MV-4-11 (cell line): ENCODE measurements around the gene NUDCD3.
A peak's percentile ranks its signal among the peaks of the same experiment; 100 is the strongest.

Experiments used
- DNase-seq: peaks from one replicate; lab custom pipeline; 2025; lab: John Stamatoyannopoulos, UW

Gene NUDCD3

DNA sequence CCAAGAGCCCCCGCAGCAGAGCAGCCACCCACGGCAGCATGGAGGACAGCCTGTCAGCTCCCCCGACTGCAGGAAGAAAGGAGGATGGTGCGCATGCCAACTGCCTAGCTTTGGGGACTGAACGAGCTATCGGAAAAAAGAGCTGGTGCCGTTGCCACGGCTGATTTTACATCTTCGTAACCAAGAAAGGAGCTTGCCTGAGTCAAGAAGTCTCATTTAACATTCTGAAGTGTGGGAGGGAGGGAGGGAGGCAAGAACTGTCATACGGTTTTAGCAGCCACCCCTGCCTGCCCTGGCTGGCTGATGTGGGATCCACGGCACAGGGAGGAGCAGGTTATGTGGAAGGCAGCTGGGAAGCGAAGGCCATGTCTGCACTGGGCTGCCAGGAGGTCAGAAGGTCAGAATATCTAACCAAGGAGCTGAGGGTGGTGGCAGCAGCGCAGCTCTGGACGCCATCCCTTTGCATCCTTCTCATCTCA is 90.4 kb downstream of the NUDCD3 start:
- DNase-seq, result no peak

DNA sequence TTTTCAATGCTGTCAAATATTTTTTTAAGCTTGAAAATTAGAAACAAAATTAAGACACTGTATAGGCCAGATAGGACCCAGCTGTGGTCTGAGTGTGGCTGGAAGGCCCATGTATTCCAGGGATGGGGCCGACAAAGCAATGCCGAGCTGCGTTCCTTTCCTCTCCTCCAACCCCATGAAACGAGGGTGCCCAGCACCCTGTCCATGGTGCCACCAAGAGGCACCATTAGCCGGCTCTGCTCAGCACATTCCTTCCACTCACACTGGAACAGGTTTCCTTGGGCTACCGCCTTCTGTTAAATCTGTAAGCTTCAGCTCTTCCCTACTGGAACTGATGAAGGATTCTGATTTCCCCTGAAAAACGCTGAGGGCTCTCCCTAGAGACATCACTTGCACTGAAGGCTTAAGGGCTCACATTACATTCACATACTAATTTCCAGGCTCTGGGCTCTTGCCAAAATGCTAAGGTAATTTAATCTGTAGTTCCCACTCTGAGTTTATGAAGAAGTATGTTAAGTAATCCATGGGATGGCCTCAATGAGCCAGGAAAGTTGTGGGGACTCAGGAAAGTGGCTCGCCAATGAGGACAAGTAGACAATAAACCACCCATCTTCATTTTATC is 91.4 kb downstream of the NUDCD3 start:
- no peak for DNase-seq

DNA sequence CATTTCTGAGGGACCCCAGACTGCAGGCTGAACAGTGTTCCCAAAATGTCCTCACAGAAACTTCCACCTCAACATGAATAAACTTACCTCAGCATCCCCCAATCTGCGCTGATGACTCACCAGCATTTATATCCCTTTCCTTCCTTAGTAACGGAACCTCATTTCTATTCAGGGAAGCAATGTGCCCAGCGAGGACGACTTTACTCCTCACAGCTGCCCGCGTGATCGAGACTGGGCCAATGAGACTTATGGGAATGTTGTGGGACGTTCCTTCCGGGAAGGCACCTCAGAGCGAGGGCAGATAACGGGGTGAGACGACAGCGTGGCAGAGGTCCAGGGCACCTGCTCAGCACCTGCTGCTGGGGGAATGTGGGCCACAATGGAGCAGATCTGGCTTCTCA is 91.9 kb downstream of the NUDCD3 start:
- no peak for DNase-seq

DNA sequence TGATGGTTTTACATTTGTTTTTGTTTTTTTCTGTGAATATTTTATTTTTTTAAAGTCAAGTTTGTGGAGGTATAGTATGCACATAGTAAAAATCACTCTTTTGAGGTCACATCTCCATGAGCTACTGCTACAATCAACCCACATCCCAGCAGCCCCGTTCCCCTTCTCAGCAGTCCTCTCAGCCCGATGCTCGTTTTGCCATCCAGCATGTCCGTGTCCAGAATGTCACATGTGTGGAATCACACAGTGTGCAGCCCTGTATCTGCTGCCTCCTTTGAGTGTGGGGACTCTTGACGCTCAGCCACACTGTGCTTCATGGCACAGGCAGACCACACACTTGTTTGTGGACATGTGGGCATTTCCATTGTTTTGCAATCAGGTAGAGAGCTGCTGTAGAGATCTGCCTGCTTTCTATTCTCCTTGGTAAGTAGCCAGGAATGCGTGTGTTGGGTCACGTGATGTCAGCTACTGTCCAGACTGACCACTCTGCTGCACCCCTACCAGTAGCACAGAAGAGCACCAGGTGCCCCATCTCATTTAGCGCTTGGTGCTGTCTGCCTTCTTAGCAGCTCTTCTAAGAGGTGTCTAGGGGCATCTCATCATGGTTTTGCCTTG is 93.4 kb downstream of the NUDCD3 start:
- DNase-seq, result peak; percentile 51

DNA sequence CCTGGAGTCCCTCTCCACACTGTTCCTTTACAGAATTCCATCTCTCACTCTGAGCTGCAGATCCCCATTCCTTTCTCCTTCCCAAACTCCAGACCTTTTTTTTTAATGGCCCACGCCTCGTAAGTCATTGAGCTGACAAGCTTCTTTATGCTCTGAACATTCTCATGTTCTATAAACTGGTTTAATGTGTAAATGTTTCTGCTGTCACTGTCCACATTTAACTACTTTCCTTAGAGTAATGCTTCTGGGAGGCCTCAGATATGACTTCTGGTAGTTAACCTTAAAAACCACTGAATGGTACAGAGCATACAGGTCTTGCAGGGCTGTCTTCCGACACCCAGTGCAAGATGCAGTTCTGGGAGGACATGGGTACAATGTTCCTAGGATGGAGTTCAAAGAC is 94.0 kb downstream of the NUDCD3 start:
- no peak for DNase-seq

DNA sequence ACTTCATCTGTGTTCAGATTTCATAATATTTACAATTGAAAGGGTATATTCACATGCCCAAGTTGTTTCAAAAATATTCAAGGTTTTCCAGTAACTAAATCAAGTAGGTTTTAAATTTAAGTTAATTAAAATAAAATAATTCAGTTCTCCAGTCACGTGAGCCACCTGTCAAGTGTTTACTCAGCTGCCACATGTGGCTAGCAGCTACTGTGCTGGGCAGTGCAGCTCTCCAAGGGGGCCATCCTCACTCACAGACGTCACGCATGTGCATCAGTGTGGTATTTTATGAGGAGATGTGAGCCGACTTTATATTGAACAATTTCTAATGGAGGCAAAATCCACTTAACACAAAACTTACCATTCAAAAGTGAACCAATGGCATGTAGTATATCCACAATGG is 95.4 kb downstream of the NUDCD3 start:
- DNase-seq, result no peak

DNA sequence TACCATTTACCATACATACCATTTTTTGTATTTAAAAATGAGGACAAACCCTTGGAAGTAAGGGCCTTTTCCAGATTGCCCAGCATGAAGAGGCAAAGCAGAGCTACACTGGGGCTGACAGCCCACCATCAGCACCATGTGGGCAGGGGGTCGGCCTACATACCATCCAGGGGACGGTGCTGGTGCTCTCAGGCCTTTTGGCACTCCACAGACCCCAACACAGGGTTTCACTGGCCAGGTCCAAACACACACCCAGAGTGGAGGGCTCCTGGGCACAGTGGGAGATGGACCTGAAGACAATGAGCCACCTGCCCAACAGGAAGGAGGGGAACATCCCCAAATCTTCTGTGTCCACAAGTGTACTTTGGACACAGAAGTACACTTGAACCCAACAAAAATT is 95.8 kb downstream of the NUDCD3 start:
- no peak for DNase-seq

DNA sequence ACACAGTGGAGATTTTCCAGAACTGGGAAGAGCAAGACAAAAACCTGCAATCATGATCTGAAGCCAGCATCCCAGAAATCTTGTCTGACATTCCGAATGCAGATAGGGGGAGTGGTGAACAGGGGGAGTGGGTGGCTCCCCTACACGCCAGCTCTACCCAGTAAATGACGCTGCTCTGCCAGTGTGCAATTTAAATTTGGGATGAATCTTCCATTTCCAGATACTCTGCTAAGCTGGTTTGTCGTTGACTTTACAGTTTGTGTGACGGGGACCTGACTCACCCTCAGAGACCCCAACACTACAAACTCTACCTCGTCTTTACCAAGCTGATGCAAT is 96.4 kb downstream of the NUDCD3 start:
- DNase-seq, result no peak

DNA sequence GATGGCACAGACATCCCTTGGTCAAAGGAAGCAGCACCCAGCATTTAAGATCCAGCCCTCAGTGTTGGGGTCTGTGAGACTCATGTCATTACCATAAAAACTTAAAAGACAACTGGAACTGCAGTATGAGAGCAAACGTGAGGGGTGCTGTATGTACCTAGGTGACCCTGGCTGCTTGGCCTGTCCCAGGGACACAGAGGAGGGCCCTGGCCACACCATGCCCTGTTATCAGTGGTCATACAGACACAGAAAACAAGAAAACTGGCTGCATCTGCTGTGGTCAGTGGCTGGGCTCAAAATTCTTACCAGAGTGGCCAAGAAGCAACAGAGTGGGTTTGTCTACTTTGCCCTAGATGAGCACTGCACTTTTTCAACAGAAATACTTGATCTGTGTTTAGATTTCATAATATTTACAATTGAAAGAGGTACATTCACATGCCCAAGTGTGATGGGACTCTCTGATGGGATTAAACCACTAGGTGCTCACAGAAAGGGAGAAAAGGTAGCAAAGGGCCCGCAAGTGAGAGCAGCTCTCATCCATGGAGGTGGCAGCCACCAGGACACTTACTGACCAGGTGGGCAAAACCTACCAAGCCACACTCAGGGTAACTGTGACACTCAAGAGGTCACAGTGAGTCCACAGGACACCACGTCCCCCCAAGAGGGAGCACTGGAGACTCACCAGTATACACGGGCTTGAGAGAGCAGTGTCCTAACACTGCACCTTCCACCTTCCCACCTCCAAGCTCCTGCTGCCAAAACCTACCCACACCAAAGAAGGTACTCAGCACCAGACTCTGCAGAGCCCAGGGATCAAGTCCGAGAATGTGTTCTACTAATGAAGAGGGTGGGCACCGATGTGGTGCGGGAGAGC is 97.0 kb downstream of the NUDCD3 start:
- no peak for DNase-seq

DNA sequence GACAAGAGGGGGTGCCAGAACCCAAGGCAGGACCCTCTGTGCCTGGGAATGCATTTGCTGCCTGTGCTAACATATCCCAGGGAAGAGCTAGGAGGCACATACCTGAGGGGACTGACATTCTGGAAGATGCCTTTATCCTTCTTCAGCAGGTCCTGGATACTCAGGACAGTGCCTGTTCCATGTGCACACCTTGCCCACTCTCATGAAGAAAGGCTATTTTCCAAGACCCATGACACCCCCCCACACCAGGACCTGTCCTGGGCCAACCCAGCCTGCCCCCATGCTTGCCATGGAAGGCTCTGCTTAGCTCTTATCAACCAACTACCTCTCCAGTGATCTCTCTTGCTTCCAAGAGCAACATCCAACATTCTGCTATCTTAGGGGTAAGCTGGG is 97.8 kb downstream of the NUDCD3 start:
- DNase-seq, result no peak

DNA sequence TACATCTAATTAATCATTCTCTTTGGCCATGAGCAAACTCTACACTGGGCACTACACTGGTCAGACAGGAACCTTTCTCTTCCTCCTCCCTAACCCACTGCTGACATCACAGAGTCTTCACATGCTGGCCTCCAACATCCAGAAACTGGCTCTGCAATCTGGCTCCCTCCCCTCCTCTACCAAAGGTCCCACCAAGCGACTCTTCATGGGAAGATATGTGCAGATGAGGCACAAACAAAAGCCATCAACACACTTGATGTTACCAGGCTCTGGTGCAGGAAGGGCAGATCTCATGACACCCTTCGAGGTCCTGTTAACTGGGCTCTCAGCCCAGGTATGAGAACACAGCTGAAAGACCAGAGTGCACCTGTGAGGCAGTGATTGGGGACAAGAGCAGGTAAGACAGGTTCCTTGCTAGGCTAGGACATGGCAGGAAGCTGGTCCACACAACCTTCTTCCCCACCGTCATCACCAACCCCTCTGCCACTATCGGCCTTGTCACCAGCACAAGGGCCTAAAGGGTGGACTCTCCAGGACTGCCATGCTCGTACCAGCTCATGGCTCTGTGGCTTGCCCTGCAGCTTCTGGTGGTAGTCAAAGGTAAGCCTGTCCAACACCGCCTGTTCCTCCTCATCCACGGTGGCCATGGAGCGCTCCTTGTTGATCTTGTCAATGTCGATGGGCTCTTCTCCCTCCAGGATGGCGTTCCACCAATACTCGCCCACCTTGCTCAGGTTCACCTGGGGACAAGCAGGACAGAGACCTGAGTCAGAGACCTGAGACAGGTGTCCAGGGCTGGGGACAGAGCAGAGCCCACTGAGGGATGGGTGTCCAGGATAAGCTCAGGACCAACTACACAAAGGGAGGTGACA is 98.5 kb downstream of the NUDCD3 start:
- no peak for DNase-seq

DNA sequence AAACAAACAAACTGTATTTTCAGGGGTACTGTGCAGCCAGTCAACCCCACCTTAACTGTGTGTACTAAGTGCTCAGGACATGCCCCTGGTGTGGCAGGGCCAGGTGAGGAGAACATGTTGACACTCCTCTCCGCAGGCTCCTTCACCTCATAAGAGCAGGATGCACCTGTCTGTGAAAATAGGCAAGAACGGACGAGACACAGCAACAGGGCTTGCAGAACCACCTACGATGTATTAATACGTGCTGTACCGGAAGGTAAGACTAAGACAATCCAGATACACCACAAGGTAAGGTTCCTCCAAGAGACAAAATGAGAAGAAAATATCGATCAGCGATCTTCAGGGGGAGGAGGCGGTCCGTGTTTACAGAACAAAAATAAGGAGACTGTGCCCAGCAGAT is 99.3 kb downstream of the NUDCD3 start:
- DNase-seq, result no peak

DNA sequence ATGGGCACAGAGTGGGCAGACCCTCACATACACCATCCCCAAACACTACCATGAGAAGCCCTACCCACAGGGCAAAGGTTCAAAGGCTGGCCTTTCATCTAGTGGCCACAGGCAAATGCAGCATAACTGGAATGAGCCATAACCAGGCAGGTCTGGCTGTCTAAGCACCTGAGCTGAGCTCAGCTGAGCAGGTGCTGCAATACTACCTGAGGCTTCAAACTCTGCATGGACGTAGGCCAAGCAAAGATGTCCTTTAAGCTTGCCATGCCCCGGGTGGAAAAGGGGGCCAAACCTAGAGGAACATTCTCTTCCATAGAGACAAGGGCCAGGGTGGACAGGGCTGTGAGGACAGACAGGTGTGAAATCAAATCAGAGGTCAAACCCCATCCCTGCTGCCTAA is 99.8 kb downstream of the NUDCD3 start:
- DNase-seq, result no peak

DNA sequence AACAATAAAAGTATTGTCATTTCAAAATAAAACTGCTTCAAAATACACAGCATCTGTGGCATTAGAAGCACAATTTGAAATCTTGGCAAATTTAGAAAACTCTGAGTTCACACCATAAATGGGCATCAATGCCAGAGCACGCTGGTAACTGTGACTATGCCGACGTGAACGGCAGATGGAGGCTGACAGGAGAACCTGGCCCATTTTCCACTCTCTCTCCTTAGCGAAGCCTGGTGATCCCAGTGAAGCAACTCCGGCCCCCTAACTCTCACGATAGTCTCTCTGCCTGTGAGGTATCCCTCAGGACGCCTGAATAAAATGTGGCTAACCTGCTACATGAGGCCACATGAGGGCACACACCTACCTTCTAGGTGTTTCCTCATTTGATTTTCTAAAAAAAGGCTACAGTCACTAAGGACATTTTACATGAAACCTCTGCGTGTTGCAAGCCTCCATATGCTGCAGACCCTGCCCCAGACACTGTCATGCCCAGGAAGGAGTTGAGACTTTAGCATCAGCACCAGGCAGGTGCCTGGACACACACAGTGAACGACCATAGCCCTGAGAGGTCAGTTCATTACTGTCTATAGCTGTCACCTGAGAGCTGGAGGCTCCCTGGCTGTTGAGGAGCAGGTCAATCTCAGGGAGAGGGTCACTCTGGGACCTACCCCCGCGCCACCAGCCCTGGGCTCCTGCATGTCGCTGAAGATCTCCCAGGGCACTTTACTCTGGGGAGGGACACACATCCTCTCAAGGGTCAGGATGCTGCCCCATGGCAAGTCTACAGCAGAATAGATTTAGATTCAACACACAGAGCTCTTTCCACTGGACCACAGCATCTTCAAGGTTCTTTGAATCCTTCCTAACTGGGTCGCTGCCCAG is 102.1 kb downstream of the NUDCD3 start:
- no peak for DNase-seq

DNA sequence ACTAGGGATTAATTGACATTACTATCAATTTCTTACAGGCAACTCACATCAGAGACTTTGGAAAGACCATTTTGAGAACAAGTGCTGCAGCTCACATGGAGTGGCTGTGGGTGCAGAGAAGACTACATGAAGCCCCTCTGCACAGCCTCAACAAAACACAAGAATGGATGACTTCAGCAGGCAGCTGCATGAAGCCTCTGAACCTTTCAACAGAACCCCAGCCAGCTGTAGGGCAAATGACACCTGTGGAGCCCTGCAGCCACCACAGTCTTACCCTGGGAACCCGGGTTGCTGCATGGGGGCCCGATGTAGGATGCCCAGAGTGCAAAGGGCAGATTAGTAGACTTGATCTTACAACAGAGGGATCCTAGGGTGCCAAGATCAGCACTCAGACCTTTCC is 103.1 kb downstream of the NUDCD3 start:
- no peak for DNase-seq

DNA sequence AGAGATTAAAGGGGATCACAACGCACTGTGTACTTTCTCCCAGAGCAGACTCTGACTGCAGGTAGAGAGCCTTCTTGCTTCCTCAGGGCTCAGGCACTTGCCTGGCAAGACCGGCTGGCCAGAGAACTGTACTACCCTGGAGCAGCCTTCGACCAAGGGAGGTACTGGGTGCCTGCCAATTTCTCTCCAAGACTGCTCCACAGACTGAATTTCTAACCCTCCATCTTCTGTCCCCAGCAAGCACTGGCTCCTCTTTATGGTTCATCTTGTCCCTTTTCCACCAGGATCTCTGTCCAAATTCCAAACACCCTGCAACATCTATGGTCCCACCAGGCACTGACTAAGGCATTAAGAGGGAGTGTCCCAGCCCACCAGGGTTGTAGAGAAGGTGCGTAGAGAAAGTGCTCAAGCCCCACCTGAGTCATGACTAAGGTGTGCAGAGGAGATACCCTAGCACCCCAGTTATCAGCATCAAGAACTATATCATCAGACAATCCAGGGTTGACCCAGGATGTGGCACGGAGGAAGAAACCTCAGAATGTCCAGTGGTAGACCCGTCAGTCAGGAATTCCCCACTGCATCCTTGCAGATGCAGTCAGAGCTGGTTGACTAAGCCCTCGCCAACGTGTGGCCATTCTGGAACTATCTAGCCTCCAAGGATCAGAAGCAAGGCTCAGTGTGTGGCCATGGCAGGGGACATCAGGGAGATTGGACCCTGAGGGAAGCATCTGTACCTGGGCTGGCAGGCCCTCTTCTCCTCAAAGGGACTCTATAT is 104.1 kb downstream of the NUDCD3 start:
- DNase-seq, result no peak

DNA sequence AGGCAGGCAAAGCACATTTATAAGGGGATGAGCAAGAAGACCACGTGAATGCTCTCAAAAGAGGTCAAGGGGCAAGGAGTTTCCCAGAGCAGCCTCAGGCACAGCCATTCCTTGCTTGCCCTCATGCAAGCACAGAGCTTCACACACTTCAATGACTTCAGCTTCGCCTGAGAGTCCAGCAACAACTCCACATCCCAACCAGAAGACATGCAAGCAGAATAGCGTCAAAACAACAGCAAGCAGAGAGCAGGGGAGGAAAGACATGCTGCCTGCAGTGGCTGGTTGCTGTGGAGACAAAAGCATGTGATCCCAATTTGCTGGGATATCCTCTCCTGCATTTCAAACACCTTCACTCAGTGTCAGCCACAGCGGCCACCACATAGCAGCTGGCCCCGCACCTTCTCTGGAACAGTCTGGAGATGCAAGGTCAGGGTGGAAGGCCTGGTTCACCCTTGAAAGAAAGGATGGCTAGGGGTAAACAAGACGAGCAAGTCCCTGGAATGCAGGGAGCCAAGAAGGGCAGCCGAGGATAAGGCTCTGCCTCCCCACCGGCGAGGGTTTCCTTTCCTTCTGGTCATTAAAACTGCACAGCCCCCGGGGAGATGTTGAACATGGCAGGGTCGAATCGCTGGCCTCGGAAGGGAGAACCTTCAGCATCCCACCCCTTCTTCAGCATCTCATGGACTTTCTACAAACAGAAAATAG is 104.9 kb downstream of the NUDCD3 start:
- no peak for DNase-seq

DNA sequence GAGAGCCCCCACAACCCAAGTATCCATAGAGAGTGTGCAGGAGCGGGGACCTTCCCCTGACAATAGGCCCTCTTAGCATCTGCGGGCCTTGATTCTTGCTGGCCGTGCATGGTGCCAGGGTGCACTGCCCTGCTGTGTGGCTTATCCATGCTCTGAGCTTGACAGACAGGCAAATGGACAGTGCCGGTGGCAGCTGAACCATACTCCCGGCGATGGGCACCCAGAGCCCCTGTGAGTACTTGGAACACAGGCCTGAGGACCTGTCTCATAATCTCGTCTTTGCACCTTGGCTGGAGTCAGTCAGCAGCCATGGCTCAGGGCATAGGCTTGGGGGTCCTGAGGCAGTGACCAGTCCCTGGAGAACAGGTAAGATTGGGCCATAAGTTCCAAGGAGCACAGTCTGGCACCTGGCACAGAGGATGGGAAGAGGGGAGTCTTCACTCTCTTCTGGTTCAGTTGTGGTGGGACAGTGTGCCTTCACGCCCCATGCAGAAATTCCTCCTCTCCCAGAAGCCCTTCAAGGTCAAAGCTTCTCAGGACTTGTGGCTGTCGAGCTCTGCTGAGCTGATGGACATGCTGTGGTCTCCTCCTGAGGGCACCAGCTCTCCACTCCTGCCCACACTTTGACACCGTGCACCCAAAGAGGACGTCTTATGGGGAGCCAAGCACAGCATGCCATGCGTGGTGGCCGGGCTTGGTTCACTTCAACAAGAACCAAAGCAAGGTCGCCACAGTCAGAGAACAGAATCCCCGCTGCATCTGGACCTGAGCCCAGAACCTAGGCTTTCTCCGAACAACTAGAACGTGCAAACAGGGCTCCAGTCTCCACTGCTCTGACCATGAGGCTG is 105.6 kb downstream of the NUDCD3 start:
- DNase-seq, result no peak

DNA sequence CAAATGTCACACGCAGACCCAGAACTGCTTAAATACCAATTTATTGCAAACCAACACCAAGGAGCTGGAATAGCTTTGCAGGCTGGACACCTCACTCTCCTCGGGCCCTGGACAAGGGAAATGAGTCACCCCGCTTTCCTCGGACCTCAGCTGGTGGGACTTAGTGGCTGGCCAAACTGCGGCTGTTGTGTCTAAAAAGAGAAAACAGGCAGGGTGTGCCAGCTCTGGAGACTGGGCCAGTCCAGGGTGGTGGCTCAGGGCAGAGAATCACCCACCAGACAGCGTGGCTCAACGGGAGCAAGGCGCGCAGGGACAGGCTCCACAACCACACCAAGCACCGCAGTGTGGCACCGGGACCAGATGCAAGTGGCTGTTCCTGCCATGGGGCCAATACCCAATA is 106.9 kb downstream of the NUDCD3 start:
- no peak for DNase-seq
